Prostate gland (tissue), 2 donors: ENCODE data around the gene HOXB1. TPM values are rescaled to one million over a fixed set of nuclear protein-coding genes. Genes with fewer than 3 reads are reported as not detected.

ENCODE experiments used
- DNase-seq: peaks from one replicate; pipeline ENCODE4 v3.0.0-alpha.2; 2019; ENCODE audit warnings: low spot score
- H3K27ac ChIP-seq, 2 donors: fragments of 200-600 bp; sonication (generic); 2 replicates each; pipeline ENCODE4 v1.5.1; 2017 to 2019
- H3K27me3 ChIP-seq: fragments of 200-600 bp; sonication (generic); replicated peaks from 2 replicates; pipeline ENCODE4 v1.5.1; 2019; ENCODE audit not compliant: insufficient read depth
- H3K36me3 ChIP-seq, 2 donors: fragments of 200-600 bp; sonication (generic); 1 replicate in 1 of 2; 2 replicates in 1 of 2; pipeline versions ENCODE4 v1.5.1 to v1.8.1; 2017 to 2019
- H3K4me1 ChIP-seq: fragments of 200-600 bp; sonication (generic); replicated peaks from 2 replicates; pipeline ENCODE4 v1.5.1; 2019
- H3K4me3 ChIP-seq, 2 donors: fragments of 200-600 bp; sonication (generic); 2 replicates each; pipeline ENCODE4 v1.5.1; 2017 to 2019
- H3K9me3 ChIP-seq: fragments of 200-600 bp; sonication (generic); 2 replicates; pipeline ENCODE4 v1.5.1; 2017
- POLR2A ChIP-seq: fragments of 450-650 bp; IDR thresholded peaks from one replicate; pipeline ENCODE4 v1.6.1; 2016; ENCODE audit warnings: antibody characterized with exemption, mild to moderate bottlenecking
- POLR2AphosphoS5 ChIP-seq: sonication (generic); formaldehyde crosslinking; IDR thresholded peaks from one replicate; pipeline ENCODE4 v1.6.1; 2017; ENCODE audit warnings: antibody characterized with exemption
- WGBS: methylation state at CpG from one replicate; pipeline ENCODE4 v1.1.5; 2018; 5-methylcytosine and 5-hydroxymethylcytosine counted together
- intact Hi-C: fragments of 100-400 bp; cut with DNase I; formaldehyde crosslinking; loops from one replicate; pipeline ENCODE4 v1.14.2; 2022
- total RNA-seq, 2 donors: library from RNA; depleted of rRNA; stranded (reverse); fragments of >200 nt; gene quantifications; one replicate each; pipeline ENCODE4 v1.1.0, GENCODE V29; 2016
- TF ChIP-seq, protein P1 (sequence below), 4 experiments: fragments of 200-600 bp in 2 of 4; fragments of 450-650 bp in 2 of 4; sonication (generic) in 2 of 4; IDR thresholded peaks; 1 replicate in 3 of 4; 2 replicates in 1 of 4; pipeline ENCODE4 v1.5.1; 2016 to 2019; ENCODE audit warnings: antibody characterized with exemption in 4 of 4, mild to moderate bottlenecking in 2 of 4, moderate library complexity in 2 of 4

The HOXB1 gene
- total RNA-seq, 2 donors from 2014 or later, result not detected

DNA sequence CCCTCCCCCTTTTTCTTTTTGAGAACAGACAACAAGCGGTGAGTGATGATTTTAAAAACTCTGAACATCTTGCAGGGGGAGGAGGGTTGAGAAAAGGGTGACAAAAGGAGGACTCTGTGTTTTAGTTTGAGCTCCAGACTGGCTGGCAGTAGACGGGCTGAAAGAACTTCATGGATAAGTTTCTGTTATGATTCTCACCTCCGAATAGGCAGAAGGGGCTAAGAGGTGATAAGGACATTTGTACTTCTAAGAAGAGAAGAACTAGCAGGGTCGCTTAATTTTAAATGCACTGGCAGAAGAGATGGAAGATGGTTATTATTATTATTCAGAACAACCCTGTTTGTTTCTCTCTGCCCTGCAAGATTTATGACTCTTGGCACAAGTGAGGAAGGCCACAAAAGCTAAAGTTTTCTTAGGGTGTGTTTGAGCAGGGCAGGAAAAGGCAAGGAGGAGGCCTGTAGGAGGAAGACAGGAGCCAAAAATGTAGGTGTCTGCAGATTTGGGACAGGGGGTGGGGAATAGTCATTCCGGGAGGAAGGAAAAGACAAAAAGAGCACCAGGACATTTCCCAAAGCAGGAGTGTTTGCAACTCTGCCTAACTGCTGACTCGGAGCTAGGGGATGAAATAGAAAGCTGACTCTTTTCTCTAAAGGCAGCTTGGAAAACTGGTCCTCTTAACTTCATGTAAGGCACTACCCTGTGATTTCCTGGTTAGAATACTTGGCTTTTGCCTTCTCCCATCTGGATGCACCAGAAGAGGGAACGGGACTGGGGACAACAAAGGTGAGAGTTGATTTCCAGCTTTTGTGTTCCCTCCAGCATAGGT lies 26.0 kb upstream of the HOXB1 start:
- H3K27ac ChIP-seq, result peak overlapping the region; percentile 73 to 90
- H3K4me1 ChIP-seq, result no peaks in the 10 kb centered on the region
- H3K36me3 ChIP-seq, result no peaks in the 10 kb centered on the region
- intact Hi-C loops, result no loop called here
- H3K9me3 ChIP-seq, result no peaks in the 10 kb centered on the region
- WGBS, result 25% methylated on average over 7 of the region's 7 CpGs
- peak; percentile 52 for TF ChIP-seq POLR2AphosphoS5
- no peak for TF ChIP-seq POLR2A
- TF ChIP-seq, protein P1, sequence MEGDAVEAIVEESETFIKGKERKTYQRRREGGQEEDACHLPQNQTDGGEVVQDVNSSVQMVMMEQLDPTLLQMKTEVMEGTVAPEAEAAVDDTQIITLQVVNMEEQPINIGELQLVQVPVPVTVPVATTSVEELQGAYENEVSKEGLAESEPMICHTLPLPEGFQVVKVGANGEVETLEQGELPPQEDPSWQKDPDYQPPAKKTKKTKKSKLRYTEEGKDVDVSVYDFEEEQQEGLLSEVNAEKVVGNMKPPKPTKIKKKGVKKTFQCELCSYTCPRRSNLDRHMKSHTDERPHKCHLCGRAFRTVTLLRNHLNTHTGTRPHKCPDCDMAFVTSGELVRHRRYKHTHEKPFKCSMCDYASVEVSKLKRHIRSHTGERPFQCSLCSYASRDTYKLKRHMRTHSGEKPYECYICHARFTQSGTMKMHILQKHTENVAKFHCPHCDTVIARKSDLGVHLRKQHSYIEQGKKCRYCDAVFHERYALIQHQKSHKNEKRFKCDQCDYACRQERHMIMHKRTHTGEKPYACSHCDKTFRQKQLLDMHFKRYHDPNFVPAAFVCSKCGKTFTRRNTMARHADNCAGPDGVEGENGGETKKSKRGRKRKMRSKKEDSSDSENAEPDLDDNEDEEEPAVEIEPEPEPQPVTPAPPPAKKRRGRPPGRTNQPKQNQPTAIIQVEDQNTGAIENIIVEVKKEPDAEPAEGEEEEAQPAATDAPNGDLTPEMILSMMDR (IDR thresholded peaks at IDR 0.05), result no peak
- DNase-seq, result no peak
- no peak overlapping the region for H3K4me3 ChIP-seq
- H3K27me3 ChIP-seq, result no peaks in the 10 kb centered on the region

DNA sequence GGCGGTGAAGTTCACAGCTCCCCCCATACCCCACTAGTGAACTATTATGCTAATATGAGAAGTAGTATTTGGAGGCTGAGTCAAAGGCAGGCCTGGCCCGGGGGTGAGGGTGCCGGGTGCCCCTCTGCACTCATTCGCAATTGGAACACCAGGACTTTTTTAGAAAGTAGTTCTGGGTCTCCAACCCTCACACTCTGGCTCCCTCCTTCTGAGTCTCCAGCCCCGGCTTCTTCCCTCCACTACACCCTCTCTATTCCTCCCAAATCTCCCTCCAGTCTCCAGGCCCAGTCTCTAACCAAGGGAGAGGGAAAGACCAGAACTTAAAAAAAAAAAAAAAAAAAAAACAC lies 25.4 kb upstream of the HOXB1 start:
- peak overlapping the region; percentile 73 to 90 for H3K27ac ChIP-seq
- no peak overlapping the region for H3K4me3 ChIP-seq
- TF ChIP-seq POLR2A (no peak), POLR2AphosphoS5 (no peak)
- TF ChIP-seq, protein P1 (IDR thresholded peaks at IDR 0.05), result no peak
- 53% methylated on average over 5 of the region's 5 CpGs for WGBS
- no peak for DNase-seq
- H3K36me3 ChIP-seq, result no peaks in the 10 kb centered on the region
- H3K27me3 ChIP-seq, result no peaks in the 10 kb centered on the region
- H3K4me1 ChIP-seq, result no peaks in the 10 kb centered on the region
- no peaks in the 10 kb centered on the region for H3K9me3 ChIP-seq
- intact Hi-C loops, result no loop called here

GRCh38 chr17:48555258-48556228 lies 24.7 kb upstream of the HOXB1 start:
- peak; percentile 34 for DNase-seq
- H3K4me3 ChIP-seq, result peak overlapping the region; percentile 32 to 41
- 7% methylated on average over 36 of the region's 36 CpGs for WGBS
- H3K9me3 ChIP-seq, result no peaks in the 10 kb centered on the region
- peak overlapping the region; percentile 73 to 90 for H3K27ac ChIP-seq
- H3K27me3 ChIP-seq, result no peaks in the 10 kb centered on the region
- intact Hi-C loops, result no loop called here
- TF ChIP-seq, protein P1 (IDR thresholded peaks at IDR 0.05), result peak in 2 of 4 experiments; percentile 25 to 41
- TF ChIP-seq POLR2AphosphoS5 (peak; percentile 63), POLR2A (no peak)
- no peaks in the 10 kb centered on the region for H3K36me3 ChIP-seq
- no peaks in the 10 kb centered on the region for H3K4me1 ChIP-seq

DNA sequence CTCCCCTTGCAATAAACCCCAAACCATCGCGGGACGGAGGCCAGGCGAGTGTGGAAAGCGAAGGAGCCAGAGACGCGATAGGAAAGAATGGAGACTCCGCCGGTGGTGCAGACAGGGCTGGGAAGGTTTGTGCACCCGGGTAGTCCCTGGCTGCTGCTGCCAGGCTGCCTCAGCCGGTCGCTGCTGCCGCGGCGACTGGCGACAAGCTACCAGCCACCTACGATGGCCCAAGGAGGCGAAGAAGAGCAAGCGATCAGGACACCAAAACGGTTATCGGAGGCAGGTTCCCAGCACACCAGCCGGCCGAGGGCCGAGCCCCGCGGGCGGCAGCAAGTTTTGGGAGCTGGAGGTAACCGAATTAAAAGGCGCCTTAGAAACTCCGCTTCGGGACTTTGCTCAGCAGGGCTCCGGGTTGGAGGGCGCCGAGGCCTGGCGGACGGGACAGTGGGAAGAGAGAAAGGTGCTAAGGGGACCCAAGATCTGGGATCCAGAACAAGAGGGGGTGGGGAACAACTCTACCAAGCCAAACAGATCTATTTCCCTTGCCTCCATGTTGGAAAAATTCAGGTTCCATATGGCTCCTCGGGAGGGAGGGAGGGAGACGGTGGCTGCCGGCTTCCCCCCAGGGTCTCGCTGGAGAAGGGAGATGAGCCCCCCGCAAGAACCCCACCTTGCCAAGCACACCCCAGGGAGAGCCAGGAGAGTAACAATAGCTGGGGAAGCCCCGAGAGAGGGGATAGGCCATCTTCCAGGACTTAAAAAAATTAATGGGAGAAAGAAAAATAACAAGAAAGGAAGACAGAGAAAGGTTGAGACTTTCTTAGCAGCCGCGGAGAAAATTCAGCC lies 23.8 kb upstream of the HOXB1 start:
- Histone ChIP-seq H3K4me1 (no peaks in the 10 kb centered on the region), H3K36me3 (no peaks in the 10 kb centered on the region), H3K27ac (peak overlapping the region; percentile 73 to 90), H3K4me3 (peak overlapping the region; percentile 32 to 41), H3K27me3 (no peaks in the 10 kb centered on the region), H3K9me3 (no peaks in the 10 kb centered on the region)
- intact Hi-C loops, result no loop called here
- 36% methylated on average over 35 of the region's 44 CpGs for WGBS
- TF ChIP-seq POLR2A (no peak), POLR2AphosphoS5 (no peak)
- TF ChIP-seq, protein P1 (IDR thresholded peaks at IDR 0.05), result no peak
- DNase-seq, result no peak
